Measurements from ENCODE around the gene FAM151B.

The FAM151B gene

GRCh38 chr5:80591352-80591751 is 103.5 kb downstream of the FAM151B start:
- Histone ChIP-seq H3K79me2 (ENCODE audit: insufficient read depth, low read length) (no peaks in the 10 kb centered on the region), H3F3A (ENCODE audit: low read depth) (no peaks in the 10 kb centered on the region), H3K4me3 (ENCODE audit: low read length, poor library complexity, severe bottlenecking) (no peak overlapping the region), H4K20me1 (ENCODE audit: insufficient read depth, low read length, poor library complexity, severe bottlenecking) (no peaks in the 10 kb centered on the region), H3K9me2 (replicated peaks; ENCODE audit: low read depth, low read length) (no peaks in the 10 kb centered on the region), H3K4me2 (ENCODE audit: low read depth, low read length, poor library complexity, severe bottlenecking) (no peak overlapping the region), H3K27me3 (ENCODE audit: insufficient read depth, low read length, poor library complexity, severe bottlenecking) (no peaks in the 10 kb centered on the region), H2AFZ (ENCODE audit: low read length) (no peak overlapping the region), H3K9me3 (ENCODE audit: insufficient read depth, low read depth, low read length) (no peaks in the 10 kb centered on the region), H3K36me3 (ENCODE audit: insufficient read depth, low read length) (no peaks in the 10 kb centered on the region), H3K9ac (ENCODE audit: low read depth, low read length, poor library complexity, severe bottlenecking) (no peak overlapping the region), H3K4me1 (ENCODE audit: insufficient read depth, low read length, poor library complexity, severe bottlenecking) (no peaks in the 10 kb centered on the region)
- TF ChIP-seq CTCF (conservative IDR thresholded peaks at IDR 0.05; ENCODE audit: low read length) (no peak), EZH2phosphoT487 (IDR thresholded peaks at IDR 0.05; ENCODE audit: borderline replicate concordance) (no peak)

GRCh38 chr5:80592105-80592504 is 104.2 kb downstream of the FAM151B start:
- no peaks in the 10 kb centered on the region for H3F3A ChIP-seq (ENCODE audit: low read depth)
- H3K9me3 ChIP-seq (ENCODE audit: insufficient read depth, low read depth, low read length) = no peaks in the 10 kb centered on the region
- H2AFZ ChIP-seq (ENCODE audit: low read length) = no peak overlapping the region; the same call in 1 of the 2 replicates
- H3K79me2 ChIP-seq (ENCODE audit: insufficient read depth, low read length) = no peaks in the 10 kb centered on the region
- H3K4me2 ChIP-seq (ENCODE audit: low read depth, low read length, poor library complexity, severe bottlenecking) = no peak overlapping the region
- no peak overlapping the region for H3K9ac ChIP-seq (ENCODE audit: low read depth, low read length, poor library complexity, severe bottlenecking)
- H3K27me3 ChIP-seq (ENCODE audit: insufficient read depth, low read length, poor library complexity, severe bottlenecking) = no peaks in the 10 kb centered on the region
- no peak for TF ChIP-seq CTCF (conservative IDR thresholded peaks at IDR 0.05; ENCODE audit: low read length)
- no peak for TF ChIP-seq EZH2phosphoT487 (IDR thresholded peaks at IDR 0.05; ENCODE audit: borderline replicate concordance)
- H3K9me2 ChIP-seq (replicated peaks; ENCODE audit: low read depth, low read length) = no peaks in the 10 kb centered on the region
- H3K36me3 ChIP-seq (ENCODE audit: insufficient read depth, low read length) = no peaks in the 10 kb centered on the region
- no peak overlapping the region for H3K4me3 ChIP-seq (ENCODE audit: low read length, poor library complexity, severe bottlenecking)
- no peaks in the 10 kb centered on the region for H4K20me1 ChIP-seq (ENCODE audit: insufficient read depth, low read length, poor library complexity, severe bottlenecking)
- no peaks in the 10 kb centered on the region for H3K4me1 ChIP-seq (ENCODE audit: insufficient read depth, low read length, poor library complexity, severe bottlenecking)
